Left ventricle myocardium superior (tissue), 1 donor: ENCODE data around the gene IRAK2. TPM values are rescaled to one million over a fixed set of nuclear protein-coding genes. Genes with fewer than 3 reads are reported as not detected.
"Not testable (repeated sequence)": the region's sequence is repeated elsewhere in the genome, so short reads cannot be mapped to it uniquely, and the experiment has no call there.

Source experiments
- ATAC-seq: fragments of 200-7000 bp; cut with Tn5 transposase; one replicate; pipeline ENCODE4 v1.9.1; 2020; ENCODE audit warnings: mild to moderate bottlenecking, moderate library complexity
- DNase-seq: peaks from one replicate; pipeline ENCODE4 v3.0.0-alpha.2; 2020
- intact Hi-C: fragments of 100-400 bp; cut with micrococcal nuclease; formaldehyde crosslinking; loops from one replicate; pipeline ENCODE4 v1.11.0; 2022
- long read RNA-seq: library from polyadenylated mRNA; unstranded; transcript quantifications from one replicate; pipeline ENCODE4 v2.0.0, GENCODE V29; 2021
- total RNA-seq: library from RNA; stranded (reverse); fragmentation: NEBNext Ultra II Directional; extraction: Animal tissue kit (Norgen Biotek cat#: 25700); gene quantifications from one replicate; pipeline ENCODE4 v1.2.1, GENCODE V29; 2021
- donor health status: DM: no; HTN: yes; CAD: no; lungs with severe emphysema.

Gene IRAK2, protein sequence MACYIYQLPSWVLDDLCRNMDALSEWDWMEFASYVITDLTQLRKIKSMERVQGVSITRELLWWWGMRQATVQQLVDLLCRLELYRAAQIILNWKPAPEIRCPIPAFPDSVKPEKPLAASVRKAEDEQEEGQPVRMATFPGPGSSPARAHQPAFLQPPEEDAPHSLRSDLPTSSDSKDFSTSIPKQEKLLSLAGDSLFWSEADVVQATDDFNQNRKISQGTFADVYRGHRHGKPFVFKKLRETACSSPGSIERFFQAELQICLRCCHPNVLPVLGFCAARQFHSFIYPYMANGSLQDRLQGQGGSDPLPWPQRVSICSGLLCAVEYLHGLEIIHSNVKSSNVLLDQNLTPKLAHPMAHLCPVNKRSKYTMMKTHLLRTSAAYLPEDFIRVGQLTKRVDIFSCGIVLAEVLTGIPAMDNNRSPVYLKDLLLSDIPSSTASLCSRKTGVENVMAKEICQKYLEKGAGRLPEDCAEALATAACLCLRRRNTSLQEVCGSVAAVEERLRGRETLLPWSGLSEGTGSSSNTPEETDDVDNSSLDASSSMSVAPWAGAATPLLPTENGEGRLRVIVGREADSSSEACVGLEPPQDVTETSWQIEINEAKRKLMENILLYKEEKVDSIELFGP
- total RNA-seq, result 1.3 TPM
- long read RNA-seq, partial matches to known transcripts, result 1 of 1 reads
- long read RNA-seq, other reads (novel, unspliced or antisense), result 0 of 1 reads

DNA sequence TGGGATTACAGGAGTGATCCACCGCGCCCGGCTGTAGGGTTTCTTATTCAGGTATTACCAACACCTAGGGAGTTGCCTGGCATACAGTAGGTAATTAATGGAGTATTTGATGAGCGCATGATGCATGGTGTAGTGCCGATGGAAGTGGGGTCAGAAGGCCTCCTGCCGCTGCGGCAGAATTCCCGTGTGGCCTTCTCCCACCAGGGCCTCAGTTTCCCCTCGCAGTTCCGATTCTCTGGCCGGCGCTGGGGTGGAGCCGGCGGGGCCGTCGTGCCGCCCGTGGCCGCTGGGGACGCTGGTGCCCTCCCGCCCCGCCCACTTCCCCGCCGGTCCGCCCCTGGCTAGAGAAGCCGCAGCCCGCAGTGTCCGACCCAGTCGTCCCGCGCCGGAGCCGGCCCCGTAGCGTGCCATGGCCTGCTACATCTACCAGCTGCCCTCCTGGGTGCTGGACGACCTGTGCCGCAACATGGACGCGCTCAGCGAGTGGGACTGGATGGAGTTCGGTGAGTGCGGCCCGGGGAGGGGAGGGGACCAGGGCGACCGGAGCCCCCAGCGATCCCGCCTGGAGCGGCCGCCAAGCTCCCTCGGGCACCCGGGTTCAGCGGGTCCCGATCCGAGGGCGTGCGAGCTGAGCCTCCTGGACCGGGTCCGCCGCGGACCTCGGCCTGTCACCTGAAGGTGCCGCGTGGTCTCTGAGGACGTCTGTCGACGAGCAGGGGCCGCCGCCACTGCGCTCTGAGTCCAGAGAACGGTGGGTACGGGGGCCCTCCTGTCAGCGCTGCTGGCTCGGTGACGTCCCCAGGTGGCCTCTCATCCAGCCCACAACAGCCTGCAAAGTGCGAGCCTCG lies at the start of gene IRAK2:
IRAK2 (plus strand) TSS at position 374 of the 848 bp plus-strand sequence; CDS start at position 410, 36 bp downstream.
- intact Hi-C loops, result no loop called here
- ATAC-seq, result peak; percentile 97

DNA sequence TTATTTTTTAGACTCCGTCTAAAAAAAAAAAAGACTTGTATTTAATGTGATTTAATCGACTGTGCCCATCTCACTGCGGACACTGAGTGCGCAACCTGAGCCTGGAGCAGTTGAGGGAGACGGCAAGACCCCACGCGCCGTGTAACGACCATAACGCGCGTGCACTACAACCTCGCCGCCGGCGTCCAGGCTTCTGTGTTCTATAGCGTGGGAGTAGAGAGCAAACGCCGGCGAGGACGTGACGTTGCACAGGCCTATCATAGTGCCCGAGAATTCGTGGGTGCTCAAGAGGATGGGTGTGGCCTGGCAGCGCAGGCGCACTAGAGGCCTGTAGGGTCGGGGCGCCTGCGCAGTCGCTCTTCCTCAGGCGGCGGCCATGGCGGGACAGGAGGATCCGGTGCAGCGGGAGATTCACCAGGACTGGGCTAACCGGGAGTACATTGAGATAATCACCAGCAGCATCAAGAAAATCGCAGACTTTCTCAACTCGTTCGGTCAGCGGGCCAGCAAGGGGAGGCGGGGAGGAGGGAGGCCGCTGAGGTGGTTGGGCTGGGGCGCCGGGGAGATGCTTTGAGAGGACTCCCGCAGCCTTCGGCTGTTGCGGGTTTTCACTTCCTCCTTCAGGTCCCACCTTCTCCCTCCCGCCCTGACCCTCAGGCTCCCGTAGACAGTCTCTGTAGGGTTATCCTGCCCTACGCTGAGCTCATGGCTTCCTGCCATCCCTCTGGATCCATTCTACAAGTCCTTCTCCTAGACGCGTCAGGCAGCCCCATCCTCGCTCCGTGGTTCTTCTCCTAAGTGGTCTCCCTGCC lies 49.2 kb upstream of the IRAK2 start, which contains the start of gene BRK1:
BRK1 (plus strand) TSS at position 350 of the 812 bp plus-strand sequence; CDS start at position 377, 27 bp downstream.
- ATAC-seq, result peak; percentile 100
- intact Hi-C loops, result no loop called here
- peak; percentile 98 for DNase-seq

More for the DNA sequence above, at the start of gene IRAK2:
- peak; percentile 84 for DNase-seq

DNA sequence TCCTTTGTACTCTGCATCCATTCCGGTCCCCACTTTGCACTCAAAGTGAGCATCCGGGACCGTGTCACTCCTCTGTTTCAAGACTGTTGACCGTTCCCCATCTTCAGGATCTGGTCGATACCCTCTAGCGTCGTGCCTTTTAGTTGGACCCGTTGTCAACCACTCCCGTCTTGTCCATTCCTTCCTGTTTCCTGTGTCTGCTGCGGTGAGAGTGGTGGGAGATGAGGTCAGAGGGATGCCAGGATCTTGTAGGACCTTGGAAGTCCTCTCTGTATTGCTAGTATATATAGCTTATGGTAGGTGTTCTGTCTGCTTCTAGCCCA lies 48.6 kb upstream of the IRAK2 start:
- DNase-seq, result no peak
- intact Hi-C loops, result no loop called here
- no peak for ATAC-seq

DNA sequence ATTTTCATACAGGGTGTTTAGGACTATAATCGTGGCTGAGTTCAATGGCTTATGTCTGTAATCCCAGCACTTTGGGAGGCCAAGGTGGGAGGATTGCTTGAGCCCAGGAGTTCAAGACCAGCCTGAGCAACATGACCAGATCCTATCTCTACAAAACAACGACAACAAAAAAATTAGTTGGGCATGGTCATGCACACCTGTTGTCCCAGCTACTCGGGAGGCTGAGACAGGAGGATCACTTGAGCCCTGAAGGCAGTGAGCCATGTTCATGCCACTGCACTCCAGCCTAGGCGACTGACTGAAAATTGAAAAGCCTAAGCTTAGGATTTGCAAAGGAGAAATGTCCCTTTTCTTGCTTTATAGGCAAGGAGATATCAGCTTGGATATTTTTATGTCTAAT lies 47.8 kb upstream of the IRAK2 start:
- DNase-seq (no peak), ATAC-seq (no peak)
- intact Hi-C loops, result no loop called here

DNA sequence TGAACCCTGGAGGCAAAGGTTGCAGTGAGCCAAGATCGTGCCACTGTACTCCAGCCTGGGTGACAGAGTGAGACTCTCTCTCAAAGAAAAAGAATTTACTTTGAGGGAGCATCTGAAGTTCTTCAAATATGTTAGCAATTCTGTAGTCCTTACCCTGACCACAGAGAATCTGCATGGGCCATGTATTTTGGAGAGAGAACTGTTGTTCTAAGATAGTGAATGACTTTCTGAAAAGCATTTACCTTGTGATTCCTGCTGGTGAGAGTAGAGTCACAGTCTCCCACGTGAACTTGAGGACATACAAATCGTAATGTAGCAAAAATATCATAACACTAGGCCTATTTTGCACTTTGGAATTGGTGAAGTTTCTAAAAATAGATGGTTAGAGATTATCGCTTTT lies 45.3 kb upstream of the IRAK2 start:
- DNase-seq (no peak), ATAC-seq (no peak)
- intact Hi-C loops, result no loop called here

DNA sequence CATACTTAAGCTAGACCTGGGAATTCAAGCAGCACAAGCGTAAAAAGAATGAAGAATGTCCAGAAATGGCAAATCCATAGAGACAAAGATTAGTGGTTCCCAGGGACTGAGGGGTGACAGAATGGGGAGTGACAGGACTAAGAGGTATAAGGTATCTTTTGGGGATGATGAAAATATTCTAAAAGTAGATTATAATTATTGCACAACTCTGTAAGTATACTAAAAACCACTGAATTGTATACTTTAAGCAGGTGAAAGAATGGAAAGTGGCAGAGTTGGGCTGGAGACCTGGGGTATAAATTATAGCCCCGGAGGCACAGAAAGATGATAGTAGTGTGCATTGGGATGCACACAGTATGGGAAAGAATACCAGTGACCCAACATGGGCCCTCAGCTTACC lies 43.7 kb upstream of the IRAK2 start:
- no peak for DNase-seq
- ATAC-seq, result no peak
- intact Hi-C loops, result no loop called here

DNA sequence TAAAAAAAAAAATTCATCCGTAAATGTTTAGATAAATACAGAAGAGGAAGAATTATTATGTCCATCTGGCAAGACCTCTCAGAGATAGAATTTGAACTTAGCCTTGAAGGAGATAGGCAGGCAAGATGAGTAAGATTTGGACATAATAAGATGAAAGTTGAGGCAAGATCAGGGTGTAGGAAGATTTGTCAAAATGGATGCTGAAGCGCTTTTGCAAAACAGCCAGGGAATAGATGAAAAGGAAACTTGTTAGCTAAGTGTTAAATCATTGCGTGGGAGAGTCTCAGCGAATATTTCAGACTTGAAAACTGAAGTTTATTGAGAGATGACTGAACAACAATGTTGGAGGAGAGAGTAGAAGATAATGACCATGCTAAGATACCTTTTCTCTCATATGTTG lies 42.0 kb upstream of the IRAK2 start:
- intact Hi-C loops, result no loop called here
- DNase-seq (no peak), ATAC-seq (no peak)

DNA sequence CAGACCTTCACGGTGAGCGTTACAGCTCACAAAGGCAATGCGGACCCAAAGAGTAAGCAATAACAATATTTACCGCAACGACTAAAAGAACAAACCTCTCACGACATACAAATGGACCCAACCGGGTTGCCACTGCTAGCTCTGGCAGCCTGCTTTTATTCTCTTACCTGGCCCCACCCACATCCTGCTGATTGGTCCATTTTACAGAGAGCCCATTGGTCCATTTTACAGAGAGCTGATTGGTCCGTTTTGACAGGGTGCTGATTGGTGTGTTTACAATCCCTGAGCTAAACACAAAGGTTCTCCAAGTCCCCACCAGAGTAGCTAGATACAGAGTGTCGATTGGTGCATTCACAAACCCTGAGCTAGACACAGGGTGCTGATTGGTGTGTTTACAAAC lies 28.8 kb upstream of the IRAK2 start:
- DNase-seq, intact Hi-C loops, ATAC-seq: not testable (repeated sequence)

DNA sequence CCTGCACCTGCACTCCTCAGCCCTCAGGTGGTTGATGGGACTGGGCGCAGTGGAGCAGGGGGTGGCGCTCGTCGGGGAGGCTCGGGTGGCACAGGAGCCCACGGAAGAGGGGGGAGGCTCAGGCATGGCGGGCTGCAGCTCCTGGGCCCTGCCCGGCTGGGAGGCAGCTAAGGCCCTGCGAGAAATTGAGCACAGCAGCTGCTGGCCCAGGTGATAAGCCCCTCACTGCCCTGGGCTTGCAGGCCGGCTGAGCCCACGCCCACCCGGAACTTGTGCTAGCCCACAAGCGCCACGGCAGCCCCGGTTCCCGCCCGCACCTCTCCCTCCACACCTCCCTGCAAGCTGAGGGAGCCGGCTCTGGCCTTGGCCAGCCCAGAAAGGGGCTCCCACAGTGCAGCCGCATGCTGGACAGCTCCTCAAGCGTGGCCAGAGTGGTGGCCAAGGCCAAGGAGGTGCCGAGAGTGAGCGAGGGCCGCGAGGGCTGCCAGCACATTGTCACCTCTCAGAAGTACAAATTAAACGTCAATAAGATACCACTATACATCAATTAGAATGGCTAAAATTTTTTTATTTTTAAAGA lies 28.2 kb upstream of the IRAK2 start:
- ATAC-seq (no peak), DNase-seq (no peak)
- intact Hi-C loops, result no loop called here

DNA sequence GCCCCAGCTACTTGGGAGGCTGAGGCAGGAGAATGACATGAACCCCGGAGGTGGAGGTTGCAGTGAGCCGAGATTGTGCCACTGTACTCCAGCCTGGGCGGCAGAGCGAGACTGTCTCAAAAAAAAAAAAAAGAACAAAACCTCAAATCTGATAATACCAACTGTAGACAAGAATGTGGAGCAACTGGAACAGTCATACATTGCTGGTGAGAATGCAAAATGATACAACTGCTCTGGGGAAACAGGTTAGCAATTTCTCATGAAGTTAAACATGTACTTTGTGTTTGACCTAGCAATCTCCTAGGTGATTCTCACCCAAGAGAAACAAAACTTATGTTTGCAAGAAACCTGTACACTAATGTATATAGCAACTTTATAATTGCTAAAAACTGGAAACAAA lies 27.5 kb upstream of the IRAK2 start:
- ATAC-seq, result no peak
- intact Hi-C loops, result no loop called here
- no peak for DNase-seq

DNA sequence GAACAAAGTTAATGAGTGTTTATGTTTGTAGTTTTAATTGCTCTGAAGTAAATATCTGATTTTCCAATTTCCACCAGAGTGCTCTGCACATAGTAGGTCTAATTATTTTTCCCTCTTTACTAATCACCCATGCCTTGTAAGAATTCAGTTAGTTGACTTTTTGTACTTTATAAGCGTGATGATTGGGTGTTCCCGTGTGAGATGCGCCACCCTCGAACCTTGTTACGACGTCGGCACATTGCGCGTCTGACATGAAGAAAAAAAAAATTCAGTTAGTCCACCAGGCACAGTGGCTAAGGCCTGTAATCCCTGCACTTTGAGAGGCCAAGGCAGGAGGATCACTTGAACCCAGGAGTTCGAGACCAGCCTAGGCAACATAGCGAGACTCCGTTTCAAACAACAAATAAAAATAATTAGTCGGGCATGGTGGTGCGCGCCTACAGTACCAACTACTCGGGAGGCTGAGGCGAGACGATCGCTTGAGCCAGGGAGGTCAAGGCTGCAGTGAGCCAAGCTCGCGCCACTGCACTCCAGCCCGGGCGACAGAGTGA lies 23.6 kb upstream of the IRAK2 start:
- intact Hi-C loops, result no loop called here
- DNase-seq (no peak), ATAC-seq (no peak)

DNA sequence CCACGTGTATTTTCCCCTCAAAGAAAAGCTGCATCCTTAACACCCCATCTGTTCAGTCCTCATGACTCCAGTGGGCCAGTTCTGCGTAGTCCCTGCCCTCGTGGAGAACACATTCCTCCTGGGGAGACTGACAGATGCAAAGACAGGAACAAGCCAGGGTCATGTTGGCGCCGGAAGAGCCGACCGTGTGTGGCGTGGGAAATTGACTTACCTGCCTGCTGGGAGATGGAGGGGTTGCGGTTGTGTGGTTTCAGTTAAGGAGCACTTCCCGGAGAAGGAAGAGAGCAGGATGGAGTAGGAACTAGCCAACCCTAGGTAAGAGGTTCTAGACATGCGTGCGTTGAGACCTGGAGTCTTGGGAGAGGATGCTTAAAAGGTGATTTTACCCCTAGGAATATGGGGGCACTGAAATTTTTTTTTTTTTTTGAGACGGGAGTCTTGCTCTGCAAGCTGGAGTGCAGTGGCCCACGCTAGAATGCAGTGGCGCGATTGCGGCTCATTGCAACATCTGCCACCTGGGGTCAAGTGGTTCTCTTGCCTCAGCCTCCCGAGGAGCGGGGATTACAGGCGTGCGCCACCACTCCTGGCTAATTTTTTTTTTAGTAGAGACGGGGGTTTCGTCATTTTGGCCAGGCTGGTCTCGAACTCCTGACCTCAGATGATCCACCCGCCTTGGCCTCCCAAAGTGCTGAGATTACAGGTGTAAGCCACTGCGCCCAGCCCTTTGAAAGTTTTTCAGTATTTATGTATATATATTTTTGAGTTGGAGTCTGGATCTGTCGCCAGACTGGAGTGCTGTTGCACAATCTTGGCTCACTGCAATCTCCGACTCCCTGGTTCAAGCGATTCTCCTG lies 21.8 kb upstream of the IRAK2 start:
- ATAC-seq (no peak), DNase-seq (peak; percentile 30)
- intact Hi-C loops, result no loop called here

DNA sequence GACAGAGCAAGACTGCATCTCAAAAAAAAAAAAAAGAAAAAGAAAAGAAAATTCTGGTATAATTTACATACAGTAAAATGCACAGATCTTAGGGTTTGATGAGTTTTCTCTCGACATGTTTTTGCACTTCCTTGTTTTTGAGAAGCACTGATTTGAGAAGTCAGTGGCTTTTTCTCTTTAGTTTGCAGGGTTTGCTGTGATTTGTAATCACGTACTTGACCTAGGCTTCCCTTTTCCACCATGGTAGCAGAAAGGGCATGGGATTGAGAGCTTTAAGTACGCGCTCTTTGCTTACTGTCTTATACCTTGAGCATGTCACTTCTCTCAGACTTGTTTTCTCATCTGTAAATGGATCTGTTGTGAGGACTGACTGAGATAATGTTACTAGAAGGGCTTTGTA lies 19.0 kb upstream of the IRAK2 start:
- DNase-seq (no peak), ATAC-seq (no peak)
- intact Hi-C loops, result no loop called here

DNA sequence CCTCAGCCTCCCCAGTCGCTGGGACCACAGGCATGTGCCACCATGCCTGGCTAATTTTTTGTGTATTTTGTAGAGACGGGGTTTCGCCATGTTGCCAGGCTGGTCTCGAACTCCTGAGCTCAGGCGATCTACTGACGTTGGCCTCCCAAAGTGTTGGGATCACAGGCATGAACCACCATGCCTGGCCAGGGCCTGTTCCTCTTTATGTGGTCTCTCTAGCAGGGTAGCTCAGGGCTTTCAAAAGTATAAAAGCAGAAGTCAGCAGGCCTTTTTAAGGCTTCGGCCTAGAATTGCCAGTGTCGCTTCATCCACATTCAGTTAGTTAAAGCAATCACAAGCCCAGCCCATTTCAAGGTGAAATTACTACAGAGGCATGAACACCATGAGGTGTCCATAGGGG lies 15.5 kb upstream of the IRAK2 start:
- no peak for DNase-seq
- intact Hi-C loops, result no loop called here
- no peak for ATAC-seq

DNA sequence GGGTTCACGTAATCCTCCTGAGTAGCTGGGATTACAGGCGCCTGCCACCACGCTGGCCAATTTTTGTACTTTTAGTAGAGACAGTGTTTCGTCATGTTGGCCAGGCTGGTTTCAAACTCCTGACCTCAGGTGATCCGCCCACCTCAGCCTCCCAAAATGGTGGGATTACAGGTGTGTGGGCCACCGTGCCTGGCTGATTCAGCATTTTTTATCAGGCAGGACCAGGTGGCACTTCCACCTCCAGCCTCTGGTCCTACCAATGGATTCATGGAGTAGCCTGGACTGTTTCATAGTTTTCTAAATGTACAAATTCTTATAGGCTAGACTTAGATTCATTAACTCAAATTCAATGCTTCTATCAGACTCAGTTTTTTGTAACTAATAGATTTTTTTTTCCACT lies 13.7 kb upstream of the IRAK2 start:
- intact Hi-C loops, result no loop called here
- no peak for ATAC-seq
- no peak for DNase-seq

DNA sequence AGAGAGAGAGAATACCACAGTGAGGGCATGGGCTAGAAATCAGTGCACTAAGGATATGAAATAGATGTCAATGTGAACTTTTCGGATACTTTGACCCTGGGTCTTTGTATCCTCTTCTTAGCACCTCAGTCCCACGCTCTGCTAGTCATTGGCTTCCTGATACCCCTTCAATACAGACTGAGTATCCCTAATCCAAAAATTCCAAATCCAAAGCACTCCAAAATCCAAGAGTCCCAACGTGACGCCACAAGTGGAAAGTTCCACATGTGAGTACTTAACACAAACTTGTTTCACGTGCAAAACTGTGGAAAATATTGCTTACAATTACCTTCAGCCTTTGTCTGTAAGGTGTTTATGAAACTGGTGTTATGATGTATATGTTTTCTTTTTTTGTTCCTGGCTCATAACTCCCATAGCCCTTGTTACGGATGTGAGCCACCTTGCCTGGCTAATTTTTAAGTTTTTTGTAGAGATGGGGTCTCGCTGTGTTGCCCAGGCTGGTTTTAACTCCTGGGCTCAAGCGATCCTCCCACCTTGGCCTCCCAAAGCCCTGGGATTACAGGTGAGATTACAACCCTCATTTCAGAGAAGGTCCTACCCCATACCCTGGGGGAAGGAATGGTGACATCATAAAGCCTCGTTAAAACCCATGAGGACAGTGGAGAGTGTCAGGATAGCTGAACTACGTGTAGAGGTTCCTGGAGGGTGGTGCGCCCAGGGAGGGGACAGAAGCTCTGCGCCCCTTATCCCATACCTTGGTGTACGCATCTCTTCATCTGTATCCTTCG lies 10.2 kb upstream of the IRAK2 start:
- intact Hi-C loops, result no loop called here
- no peak for ATAC-seq
- DNase-seq, result no peak

DNA sequence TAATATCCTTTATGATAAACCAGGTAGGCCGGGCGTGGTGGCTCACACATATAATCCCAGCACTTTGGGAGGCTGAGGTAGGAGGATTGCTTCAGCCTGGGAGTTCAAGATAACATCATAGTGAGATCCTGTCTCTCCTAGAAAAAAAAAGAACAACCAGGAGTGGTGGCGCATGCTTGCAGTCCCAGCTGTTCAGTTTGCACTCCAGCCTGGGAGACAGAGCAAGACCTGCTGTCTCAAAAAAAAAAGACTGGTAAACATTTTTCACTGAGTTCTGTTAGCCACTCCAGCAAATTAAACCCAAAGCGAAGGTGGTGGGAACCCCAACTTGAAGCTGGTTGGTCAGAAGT lies 9.6 kb upstream of the IRAK2 start:
- no peak for ATAC-seq
- no peak for DNase-seq
- intact Hi-C loops, result no loop called here
